ENCODE results near the gene SPAG17.

Gene SPAG17

DNA sequence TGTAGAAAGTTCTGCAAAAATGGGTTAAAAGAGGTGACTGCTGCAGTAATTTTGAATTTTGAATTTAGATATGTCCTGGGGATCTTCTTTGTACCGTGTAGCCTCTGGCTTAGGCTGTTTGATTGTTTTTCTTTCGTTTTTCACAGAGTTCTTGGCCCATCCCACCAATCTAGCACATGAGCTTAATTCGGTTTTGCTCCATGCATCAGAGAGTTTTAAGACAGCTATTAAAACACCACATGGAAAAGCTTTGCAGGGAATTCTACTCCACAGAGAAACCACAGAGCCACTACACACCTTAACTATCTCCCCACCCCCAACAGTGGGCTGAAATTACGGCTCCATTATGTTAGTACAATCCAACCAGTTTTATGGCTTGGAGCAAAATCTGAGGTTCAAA is 25.5 kb downstream of the SPAG17 start:
- no peak for DNase-seq

DNA sequence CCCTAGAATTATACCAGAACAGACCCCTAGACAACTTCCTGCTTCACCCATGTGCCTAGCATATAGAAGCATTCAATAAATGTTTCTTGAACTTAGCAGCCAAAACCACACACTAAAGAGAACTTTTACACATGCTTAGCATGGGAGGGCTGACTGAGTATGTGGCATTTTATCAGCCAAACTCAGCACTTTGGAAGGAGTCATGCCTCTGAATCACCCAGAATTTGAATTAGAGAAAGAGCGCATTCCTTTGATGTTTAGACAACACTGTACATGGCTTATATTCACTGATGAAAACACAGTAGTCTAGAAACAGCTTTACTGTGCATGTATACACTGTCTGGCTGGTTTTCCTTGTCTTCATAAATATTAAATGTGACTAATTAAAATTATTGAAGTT is 26.1 kb downstream of the SPAG17 start:
- DNase-seq = no peak

DNA sequence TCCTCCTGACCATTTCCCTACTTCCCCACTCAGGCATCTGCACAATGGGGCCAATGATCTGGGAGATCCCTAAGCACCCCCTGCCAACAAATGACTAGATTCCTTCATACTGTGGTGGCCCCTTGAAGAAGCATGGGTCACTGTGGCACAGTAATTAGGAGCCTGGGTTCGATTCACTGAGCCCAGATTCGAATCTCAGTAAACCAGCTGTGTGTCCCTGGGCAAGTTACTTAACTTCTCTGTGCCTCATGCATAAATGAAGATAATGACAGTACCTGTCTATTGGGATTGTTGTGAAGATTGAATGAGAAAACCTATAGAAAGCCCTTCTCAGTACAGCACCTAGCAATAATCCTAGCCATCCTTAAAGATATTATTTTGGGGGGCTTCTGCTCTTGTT is 27.5 kb downstream of the SPAG17 start:
- DNase-seq = no peak

DNA sequence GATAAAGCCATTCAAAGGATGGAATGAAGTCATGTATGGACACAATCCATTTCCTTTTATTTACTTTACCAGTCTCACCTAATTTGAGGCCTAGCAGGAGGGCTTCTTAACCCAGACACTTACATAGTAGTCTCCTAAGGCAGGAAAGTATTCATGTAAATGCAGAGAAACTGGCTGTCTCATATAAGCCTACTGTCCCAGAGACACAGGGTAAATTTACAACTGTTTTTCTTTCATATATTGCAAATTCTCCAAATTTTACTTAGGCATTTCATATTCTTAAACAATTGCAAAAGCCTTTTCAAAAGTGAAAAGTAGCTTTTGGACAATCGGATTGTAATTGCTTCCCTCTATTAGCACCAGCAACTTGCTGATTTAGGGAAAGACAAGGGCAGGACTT is 29.9 kb downstream of the SPAG17 start:
- DNase-seq = no peak

DNA sequence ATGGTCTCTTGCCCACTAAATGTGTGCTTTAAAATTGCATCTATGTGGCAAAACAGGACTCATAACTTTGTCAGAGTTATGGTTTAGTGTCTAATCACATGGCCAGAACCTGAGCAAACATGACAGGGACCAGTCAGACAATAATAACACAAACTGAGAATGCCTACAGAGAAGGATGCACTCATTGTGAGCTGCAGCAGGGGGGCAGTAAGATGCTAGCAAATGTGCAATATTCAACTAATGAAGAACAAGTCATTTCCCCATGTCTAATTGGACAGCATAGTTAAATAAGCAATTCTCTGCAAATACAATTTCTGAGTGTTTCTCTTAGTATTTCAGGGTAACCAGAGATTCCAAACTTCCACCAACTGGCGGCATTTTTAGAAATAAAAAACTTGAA is 30.8 kb downstream of the SPAG17 start:
- DNase-seq = peak; percentile 37

DNA sequence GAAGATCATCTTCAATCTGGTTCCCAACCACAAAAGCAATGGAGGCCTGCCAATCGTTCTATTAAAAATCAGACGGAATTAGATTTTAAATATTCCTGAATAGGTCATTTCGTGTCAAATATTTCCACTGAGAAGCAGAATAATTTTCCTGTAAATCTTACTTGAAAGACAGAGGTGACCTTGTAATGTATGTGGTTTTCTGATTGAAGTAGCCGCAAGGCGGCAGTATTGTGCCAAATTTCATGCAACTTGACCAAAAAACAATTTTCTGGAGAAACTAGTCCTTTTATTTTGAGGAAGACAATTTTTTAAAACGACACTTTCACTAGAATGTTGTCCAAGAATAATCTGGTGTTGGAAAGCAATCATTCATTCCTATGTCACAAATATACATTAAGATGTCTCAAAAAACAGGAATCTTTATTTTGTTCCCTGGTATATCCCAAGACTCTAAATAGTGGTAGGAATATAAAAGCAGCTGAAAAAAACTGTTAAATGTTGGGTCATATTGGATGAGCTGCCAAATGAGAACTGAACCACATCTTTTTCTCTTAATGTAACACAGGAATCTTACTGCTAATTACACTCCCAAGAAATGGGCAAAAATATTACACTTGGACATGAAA is 33.6 kb downstream of the SPAG17 start:
- DNase-seq = peak; percentile 48

DNA sequence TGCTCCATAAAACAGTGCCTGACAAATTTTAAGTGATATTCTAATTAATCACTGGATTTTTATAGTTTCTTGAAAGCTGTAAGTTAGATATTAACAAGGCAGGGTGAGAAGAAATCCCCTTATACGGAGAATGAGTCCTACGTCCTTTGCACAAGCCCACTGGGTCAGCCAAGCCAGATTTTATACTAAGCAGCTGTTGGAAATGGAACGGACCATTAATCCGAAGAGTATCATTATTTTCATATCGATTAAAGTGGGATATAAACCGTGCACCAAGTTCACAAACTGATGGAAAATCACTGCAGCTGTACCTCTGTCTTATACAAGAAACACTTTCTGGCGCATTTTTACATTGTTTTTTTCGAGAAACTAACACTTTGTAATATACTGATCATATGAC is 35.2 kb downstream of the SPAG17 start:
- DNase-seq = no peak

DNA sequence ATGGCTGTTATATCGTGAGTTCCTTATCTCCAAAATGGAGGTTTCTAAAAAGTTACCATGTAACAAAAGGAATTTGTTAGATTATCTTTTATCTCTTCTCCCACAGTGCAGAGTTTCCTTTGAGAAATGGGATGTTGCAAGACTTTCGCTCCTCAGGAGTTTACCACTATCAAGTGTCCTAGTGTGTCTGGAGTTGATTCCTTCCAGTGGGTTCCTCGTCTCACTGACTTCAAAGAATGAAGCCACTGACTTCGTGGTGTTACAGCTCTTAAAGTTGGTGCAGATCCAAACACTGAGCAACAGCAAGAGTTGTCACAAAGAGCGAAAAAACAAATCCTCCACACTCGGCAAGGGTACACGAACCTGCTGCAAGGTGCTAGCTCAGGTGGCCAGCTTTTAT is 37.0 kb downstream of the SPAG17 start:
- no peak for DNase-seq

DNA sequence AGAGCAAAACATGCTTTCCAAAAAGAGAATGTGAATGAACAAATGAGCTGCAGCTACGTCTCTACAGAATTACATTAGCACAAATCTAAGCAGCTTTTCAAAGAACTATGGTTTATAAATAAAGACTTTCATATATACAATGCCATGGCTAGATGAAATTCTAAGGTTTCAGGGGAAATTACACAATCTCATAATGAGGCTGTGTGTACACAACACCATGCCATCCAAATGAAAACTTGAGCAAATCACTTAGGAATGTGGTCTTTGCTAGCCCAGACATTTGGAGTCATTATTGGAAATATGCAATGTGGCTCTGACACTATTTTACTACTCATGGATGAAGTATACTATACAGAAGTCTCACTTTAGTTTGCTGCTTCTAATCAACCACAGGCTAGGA is 37.5 kb downstream of the SPAG17 start:
- DNase-seq = no peak

DNA sequence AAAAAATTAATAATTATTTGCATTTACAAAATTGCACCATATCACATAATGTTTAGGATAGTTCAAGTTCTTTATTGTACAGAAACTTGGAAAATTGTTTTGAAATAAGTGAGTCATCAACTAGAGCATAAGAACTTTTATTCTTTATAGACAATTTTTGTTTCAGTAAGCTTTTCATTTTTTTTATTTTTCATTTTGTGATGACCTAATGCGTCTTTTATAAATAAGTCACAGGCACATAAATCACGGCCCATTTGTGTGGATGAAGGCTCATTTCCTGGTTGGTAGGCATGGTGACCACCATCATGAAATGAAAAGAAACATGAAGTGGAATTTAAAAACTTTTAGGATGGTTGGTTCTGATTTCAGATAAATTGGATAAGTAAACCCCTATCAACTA is 39.3 kb downstream of the SPAG17 start:
- DNase-seq = no peak

DNA sequence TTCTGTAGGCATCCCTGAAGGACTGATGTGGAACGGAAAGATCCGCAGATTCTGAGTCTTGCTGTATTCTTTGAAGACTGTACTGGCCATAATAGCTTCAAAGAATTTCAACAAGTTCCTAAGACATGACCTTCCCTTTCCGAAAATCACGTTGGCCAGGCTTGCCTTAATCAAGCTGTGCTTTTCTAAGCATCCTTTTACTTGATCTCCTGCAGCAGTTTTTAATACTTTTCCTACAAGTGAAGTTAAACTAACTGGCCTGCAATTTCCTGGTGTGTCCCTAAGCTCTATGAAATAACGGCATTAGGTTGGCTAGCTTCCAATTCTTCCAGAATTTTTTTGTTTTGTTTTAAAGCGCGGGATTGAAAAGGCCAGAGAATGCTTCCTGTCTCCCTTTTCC is 40.3 kb downstream of the SPAG17 start:
- no peak for DNase-seq

DNA sequence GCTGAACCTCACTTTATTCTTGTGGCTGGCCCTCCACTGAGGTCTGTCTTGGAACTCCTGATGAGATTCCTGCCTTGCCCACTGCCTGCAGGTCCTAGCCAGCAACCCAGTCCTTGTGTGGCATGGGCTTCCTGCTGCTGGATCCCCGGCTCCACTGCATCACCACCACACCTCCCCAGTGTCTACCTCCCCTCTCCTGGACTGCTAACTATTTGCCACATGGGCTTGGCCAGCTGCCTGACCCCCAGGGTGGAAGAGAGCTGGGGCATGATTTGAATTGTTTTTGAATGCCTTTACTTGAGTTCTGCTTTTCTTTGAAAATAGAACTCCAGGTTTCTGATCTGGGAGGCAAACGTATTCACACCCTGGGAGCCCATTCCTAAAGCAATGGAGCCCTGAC is 41.2 kb downstream of the SPAG17 start:
- no peak for DNase-seq

DNA sequence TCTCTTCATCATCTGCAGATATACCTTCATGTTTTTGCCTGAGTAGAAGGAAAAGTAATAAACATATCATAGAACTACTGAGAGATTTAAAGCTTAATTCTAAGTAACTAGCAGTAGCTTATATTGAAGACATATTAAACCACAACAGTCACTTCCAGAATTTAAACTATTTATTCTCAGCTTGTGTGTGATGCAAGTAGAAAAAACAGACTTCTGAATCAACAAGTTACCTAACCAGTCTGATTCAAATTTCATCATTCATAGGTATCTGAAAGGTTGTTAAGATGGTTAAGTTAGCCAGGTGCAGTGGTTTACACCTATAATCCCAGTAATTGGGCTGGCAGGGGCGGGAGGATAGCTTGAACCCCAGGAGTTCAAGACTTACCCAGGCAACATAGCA is 41.9 kb downstream of the SPAG17 start:
- DNase-seq = no peak

DNA sequence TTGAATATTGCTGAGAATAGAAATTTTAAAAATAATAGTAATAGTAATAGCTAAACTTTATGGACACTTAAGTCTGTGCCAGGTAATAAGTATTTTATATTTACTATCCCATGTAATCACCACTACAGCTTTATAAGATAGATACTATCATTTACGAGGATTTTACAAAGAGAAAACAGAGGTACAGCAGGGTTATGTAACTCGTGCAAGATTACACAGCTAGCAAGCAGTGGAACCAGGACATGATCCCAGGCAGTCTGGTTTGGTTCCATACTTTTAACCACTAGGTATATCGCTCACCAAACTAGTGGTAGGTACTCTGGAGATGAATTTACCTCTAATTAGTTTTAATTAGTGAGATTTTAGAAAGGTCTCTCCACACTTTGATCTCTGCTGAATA is 42.5 kb downstream of the SPAG17 start:
- DNase-seq = no peak

DNA sequence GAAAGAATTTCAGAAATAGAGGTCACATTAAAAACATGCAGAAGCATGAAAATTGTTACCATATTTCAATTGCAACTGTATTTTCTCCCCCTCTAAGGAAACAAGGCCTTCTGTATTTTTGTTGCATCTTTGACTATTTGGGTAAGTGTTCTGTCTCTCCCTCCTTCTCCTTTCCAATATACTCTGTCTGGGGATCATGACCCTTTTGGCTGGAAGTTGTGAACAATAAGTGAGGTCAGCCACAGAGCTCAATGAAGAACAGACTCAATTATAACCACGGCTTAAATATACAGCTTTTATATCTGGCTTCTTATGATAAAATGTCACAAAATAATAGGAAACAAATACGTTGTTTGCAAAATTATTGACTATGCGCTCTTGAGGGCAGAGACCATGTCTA is 47.1 kb downstream of the SPAG17 start:
- DNase-seq = no peak

DNA sequence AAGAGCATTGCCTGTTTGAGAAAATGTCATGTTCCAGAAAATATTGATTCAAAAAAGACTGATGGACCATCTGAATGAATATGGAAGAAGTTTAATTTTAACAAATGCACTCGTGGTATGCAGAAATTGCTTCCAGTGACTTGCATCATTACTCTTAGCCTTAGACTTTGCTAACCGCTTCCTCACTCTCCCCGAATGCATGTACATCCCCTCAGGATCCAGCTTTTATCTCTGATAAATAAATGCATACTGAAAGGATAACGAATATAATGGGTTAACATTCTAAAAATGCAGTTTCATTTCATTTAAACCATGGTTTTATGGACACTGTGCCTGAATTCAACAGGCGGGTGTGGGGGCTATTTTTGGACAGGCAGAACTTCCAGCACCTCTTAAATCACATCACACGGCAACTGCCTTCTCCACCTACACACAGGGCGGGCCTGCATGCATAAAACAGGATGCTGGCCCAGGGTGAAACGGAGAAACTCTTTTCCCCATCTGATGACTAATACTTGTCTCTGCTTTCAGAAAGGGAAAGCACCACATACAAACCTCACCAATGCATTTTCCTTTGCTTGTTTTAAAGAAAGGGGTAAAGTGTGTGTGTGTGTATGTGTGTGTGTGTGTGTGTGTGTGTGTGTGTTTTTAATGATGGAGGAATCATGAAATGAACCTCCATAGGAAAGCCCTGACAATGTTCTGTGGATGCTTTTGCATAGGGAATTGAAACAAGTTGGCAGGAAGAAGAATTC is 48.7 kb downstream of the SPAG17 start:
- peak; percentile 1 for DNase-seq

DNA sequence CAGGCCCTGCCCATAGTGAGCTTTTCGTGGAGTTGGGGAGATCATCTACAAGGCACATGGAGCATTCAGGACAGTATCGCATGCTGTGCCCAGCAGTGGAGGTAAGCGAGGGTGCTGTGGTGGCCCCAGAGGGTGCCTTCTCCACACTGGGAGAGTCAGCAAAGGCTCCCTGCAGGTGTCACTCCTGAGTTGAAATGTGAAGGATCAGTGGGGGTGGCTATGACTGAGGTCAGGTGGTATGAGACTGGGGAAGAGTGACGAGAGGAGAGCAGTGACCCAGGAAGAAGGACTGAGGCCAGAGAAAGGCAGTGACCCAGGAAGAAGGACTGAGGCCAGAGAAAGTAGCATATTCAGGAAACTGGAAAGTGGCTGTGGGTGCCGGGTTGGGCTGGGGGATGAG is 53.0 kb downstream of the SPAG17 start:
- peak; percentile 5 for DNase-seq

DNA sequence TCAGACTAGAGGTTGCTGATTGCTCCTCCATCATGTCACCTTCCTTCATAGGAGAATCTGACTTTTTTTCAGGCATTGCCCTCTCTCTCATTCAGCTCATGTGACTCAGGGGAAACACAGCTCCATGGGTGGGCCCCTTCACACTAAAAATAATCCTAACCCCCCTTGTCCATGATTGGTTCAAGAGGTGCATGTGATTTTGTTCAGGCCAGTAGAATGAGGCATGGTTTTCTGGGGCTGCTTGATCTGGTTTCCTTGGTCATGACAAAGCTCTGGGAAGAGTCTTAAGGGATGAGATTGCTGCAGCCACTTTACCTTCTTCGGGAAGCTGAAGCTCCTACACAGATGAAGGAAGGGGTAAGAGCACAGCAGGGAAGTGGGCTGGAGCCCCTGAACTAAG is 56.3 kb downstream of the SPAG17 start:
- no peak for DNase-seq

DNA sequence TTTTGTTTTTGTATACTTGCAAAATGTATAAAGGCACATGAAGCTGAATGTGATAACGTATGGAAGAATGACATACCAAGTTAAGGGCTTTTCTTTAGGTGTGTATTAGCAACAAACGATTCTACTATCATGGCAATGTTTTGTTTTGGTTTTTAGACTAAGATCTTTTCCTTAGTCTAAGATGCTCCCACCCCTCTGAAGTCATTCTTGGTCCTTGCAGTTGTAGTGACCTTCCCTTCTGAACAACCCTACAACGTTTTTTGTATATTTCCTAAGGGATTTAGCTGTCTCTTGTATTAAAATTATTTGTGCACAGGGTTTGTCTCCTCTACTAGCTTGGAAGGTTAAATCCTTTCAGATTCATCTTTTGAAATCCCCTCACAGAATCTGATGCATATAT is 61.0 kb downstream of the SPAG17 start:
- no peak for DNase-seq

DNA sequence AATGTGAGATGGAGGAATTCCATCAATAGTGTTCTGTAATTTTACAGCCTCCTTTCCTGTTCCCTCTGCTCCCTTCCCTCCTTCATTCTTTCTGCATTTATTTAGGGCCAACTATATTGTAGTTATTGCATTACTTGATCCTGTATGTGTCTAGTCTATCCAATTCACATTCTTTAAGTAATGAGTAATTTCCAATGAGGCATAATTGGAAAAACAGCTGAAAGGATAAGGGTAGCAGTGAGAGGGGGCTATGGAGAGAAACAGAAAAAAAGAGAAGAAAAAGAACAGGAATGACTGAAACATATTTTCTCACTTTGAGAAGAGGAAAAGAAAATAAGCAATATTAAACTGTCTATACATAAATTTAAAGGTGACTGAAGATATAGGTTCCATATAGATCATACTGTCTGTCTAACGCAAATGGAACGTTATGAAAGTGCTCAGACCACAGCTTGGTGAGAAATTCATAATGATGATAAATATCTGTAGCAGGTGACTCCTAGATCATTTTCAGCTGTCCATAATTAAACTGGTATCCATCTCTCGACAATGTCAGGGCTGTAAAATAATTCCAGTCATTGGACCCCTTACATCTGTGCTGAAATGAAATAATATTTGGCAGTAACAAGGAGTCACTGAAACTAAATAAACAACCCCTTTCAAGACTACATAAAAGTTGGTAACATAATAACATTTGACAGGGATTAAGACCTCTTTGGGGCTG is 61.8 kb downstream of the SPAG17 start:
- DNase-seq = no peak

DNA sequence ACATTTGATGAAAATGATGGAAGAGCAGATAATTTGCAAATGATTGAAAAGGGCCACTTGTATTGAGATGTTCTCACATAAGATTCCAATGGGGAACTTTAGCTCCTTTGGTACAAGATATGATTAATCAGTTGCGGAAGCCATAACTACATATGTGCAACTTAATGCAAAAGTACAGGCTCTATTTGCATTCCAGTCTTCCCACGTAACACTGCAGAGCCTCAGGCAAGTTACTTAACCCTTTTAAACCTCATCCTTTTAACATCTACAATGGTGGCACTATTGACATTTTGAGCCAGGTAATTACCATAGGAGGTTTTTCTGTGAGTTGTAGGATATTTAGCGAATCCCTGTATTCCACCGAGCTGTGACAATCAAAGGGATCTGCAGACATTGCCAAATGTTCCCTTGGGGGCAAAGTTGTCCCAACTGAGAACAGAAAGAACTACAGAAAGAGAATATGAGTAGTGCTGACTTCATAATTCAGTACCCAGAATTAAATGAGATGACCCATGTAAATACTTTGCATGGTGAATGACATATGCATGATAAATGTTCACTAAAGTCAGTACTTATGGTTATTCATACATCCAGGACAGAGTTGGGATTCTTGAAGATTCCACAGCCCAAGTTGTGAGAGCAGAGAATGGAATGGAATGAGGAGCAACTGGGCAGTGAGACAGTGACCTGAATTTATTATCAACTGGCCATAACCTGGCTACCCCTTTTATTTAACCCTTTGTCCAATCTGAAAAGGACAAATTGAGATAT is 62.6 kb downstream of the SPAG17 start:
- no peak for DNase-seq

DNA sequence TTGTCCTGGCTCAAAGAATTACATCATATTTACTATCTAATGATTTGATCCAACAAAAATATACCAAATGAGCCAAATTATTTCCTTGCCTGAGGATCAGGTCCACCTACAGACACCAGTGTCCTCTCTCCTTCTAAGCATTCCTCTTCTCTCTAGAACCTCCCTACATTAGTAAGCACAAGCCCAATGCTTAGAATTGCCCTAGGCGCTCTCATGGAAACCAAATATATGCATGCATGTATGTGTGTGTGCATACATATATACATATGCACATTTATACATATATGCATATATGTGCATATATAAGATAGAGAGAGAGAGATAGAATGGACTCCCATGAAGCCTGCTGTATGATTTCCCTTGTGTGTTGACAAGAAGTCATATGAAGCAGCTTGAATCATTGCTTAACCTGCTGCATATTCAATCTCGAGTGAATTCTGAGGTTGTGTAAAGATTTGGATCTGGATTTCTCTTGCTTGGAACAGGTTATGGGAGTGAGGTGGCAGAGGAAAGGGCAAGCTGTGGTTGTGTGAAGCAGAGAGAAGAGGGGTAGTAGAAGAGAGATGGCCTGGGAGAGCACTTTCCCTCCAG is 66.1 kb downstream of the SPAG17 start:
- peak; percentile 25 for DNase-seq

DNA sequence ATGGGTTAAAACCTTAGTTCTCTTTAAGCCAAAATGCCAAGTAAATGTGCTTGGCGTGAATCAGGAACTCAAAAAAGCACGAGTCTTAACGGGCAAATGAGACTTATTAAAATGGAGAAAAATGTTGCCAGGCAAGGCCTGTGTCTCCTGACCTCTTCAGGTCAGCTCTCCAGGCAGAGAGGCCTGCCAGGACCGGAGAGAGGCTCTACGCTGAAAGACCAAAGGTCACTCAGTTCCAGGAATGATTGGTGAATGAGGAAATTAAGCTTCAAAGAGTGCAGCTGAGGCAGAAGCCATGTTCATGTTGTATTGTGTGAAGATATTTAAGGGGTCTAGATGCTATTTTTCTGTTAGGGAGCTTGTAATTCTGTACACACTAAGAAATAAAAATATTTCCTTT is 66.6 kb downstream of the SPAG17 start:
- DNase-seq = peak; percentile 70
